Cardiac fibroblast (primary cell): ENCODE measurements around the gene SEC24B.
A peak's percentile ranks its signal among the peaks of the same experiment; 100 is the strongest.

Experiments
- DNase-seq, 2 donors: peaks; one replicate each; pipeline versions ENCODE4 v3.0.0 to v3.0.0-alpha.2; 2010; ENCODE audit warnings: low read depth in 2 of 2
- H3K4me3 ChIP-seq, 2 donors: replicated peaks in 1 of 2; 1 replicate in 1 of 2; 2 replicates in 1 of 2; pipeline ENCODE4 v1.5.1; 2011; ENCODE audit warnings: low read depth in 2 of 2, low read length in 2 of 2, mild to moderate bottlenecking in 2 of 2, moderate library complexity in 1 of 2
- TF ChIP-seq, protein P1 (sequence below): IDR thresholded peaks from one replicate; pipeline ENCODE4 v1.5.1; 2011; ENCODE audit warnings: low read depth, mild to moderate bottlenecking, low read length, inconsistent platforms

Gene SEC24B

GRCh38 chr4:109433205-109434006 is at the start of gene SEC24B:
SEC24B (plus strand) TSS chr4:109433815; CDS start chr4:109433870, 55 bp downstream.
- H3K4me3 ChIP-seq, result peak within 1 kb of the TSS; percentile 79 to 80
- TF ChIP-seq, protein P1, sequence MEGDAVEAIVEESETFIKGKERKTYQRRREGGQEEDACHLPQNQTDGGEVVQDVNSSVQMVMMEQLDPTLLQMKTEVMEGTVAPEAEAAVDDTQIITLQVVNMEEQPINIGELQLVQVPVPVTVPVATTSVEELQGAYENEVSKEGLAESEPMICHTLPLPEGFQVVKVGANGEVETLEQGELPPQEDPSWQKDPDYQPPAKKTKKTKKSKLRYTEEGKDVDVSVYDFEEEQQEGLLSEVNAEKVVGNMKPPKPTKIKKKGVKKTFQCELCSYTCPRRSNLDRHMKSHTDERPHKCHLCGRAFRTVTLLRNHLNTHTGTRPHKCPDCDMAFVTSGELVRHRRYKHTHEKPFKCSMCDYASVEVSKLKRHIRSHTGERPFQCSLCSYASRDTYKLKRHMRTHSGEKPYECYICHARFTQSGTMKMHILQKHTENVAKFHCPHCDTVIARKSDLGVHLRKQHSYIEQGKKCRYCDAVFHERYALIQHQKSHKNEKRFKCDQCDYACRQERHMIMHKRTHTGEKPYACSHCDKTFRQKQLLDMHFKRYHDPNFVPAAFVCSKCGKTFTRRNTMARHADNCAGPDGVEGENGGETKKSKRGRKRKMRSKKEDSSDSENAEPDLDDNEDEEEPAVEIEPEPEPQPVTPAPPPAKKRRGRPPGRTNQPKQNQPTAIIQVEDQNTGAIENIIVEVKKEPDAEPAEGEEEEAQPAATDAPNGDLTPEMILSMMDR, result peak; percentile 35
- DNase-seq, result peak; percentile 79 to 82

DNA sequence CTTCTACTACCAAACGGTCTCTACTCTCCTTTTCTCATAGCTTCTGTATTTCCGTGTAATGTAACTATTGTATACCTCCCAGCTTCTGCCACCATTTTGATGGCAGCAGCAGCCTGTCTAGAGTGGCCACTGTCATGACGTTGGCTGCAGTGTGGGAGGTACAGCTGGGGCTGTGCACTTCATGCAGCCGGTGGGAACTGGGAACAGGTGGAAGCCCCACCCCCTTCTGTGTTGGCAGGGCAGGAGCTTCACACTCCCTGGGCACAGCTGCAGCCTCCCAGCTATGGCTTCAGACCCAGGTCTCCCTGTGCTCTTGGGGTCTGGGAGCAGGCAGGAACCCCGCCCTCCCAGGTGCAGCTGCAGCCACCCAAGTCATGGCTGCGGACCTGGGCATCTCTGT is 49.8 kb upstream of the SEC24B start:
- DNase-seq, result no peak
- TF ChIP-seq, protein P1, result no peak
- no peak overlapping the region for H3K4me3 ChIP-seq

GRCh38 chr4:109385260-109385659 is 48.4 kb upstream of the SEC24B start:
- no peak overlapping the region for H3K4me3 ChIP-seq
- TF ChIP-seq, protein P1, result no peak
- no peak for DNase-seq

- DNase-seq, result no peak
Observed at GRCh38 chr4:109389369-109390114, 44.1 kb upstream of the SEC24B start.

DNA sequence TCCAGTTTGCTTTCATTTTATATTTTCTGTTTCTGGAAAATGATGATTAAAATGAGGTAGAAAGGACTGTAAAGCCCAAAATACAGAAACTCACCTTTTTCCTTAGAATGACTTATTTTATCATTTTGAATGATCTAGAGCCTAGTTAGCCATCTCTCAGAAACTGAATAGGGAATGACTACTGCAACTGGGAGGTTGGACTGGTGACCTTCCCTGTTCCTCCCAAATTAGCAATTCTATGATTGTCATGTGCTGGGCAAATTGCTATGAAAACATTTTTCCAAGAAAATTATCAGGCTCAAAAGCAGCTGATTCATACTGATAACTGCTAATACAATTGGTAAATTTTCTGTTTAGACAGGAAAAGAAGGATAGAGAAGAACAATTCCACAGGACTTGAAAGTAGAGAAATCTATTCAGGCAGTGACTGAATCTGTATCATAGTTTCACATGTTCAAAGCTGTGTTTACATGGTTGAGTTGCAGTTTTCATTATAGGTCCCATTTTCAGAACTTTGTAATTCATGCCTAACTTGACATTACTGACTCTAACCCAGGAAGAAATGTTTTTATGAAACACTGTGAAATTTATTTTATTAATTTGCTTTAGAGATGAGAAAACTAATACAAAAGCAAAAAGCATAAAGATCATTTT is 43.4 kb upstream of the SEC24B start:
- H3K4me3 ChIP-seq, result no peak overlapping the region
- TF ChIP-seq, protein P1, result no peak
- DNase-seq, result no peak

More at GRCh38 chr4:109389369-109390114, 44.1 kb upstream of the SEC24B start:
- TF ChIP-seq, protein P1, result no peak
- H3K4me3 ChIP-seq, result no peak overlapping the region

DNA sequence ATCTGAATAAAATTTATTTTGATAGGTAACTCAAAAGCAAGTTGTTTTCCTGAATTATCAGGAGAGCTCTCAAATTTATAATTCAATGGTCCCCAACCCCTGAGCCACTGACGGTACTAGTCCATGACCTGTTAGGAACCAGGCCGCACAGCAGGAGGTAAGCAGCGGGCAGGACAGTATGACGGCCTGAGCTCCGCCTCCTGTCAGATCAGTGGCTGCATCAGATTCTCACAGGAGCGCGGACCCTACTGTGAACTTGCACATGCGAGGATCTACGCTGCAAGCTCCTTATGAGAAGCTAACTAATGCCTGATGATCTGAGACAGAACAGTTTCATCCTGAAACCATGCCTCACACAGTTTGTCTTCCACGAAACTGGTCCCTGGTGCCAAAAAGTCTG is 37.9 kb upstream of the SEC24B start:
- TF ChIP-seq, protein P1, result no peak
- H3K4me3 ChIP-seq, result no peak overlapping the region
- DNase-seq, result no peak
